Parathyroid adenoma (tissue), 2 donors: ENCODE measurements around the gene SESTD1.

Source experiments
- H2AFZ ChIP-seq: fragments of 300-600 bp; sonication (generic); one replicate; pipeline ENCODE4 v1.7.0; 2017; ENCODE audit warnings: antibody characterized with exemption, mild to moderate bottlenecking
- H3K27ac ChIP-seq: fragments of 300-600 bp; sonication (generic); one replicate; pipeline ENCODE4 v1.7.0; 2017
- H3K27me3 ChIP-seq: fragments of 300-600 bp; sonication (generic); one replicate; pipeline ENCODE4 v1.7.0; 2017; ENCODE audit warnings: low read length; ENCODE audit not compliant: control insufficient read depth, insufficient read depth
- H3K36me3 ChIP-seq: fragments of 300-600 bp; sonication (generic); one replicate; pipeline ENCODE4 v1.7.0; 2017; ENCODE audit warnings: low read length; ENCODE audit not compliant: control insufficient read depth, insufficient read depth
- H3K4me1 ChIP-seq: fragments of 300-600 bp; sonication (generic); one replicate; pipeline ENCODE4 v1.7.0; 2017; ENCODE audit warnings: control low read depth
- H3K4me2 ChIP-seq: fragments of 300-600 bp; sonication (generic); one replicate; pipeline ENCODE4 v1.7.0; 2017; ENCODE audit warnings: low read length
- H3K4me3 ChIP-seq: fragments of 300-600 bp; sonication (generic); one replicate; pipeline ENCODE4 v1.7.0; 2017; ENCODE audit warnings: low read depth, low read length
- H3K79me2 ChIP-seq: fragments of 300-600 bp; sonication (generic); one replicate; pipeline ENCODE4 v1.7.0; 2017; ENCODE audit warnings: control low read depth
- H3K9ac ChIP-seq: fragments of 300-600 bp; sonication (generic); one replicate; pipeline ENCODE4 v1.7.0; 2017; ENCODE audit warnings: mild to moderate bottlenecking
- H3K9me3 ChIP-seq: fragments of 300-600 bp; sonication (generic); one replicate; pipeline ENCODE4 v1.7.0; 2017; ENCODE audit warnings: low read length; ENCODE audit not compliant: control insufficient read depth
- TF ChIP-seq, protein P1 (sequence below): fragments of 300-600 bp; sonication (generic); IDR thresholded peaks from one replicate; pipeline ENCODE4 v1.7.0; 2017; ENCODE audit warnings: antibody characterized with exemption, mild to moderate bottlenecking
- donor health status: primary hyperparathyroidism.

Gene SESTD1

DNA sequence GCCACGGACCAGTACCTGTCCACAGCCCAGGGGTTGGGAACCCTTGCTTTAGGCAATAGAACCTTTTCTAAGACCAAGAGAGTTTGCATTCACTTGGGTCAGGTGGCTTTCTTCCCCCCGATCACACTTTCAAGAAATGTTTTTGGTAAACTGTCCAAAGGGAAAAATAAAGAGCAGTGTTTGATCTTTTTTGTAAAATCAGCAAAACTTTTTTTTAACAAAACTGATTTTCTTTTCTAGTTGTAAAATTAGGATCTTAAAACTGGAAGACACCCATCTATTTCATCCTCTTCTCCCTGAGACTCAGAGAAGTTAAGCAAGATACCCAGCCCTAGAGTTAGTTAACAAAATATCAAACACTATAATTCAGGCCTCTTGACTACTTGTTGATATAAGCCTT is 6.1 kb upstream of the SESTD1 start:
- no peak overlapping the region for H3K4me3 ChIP-seq
- H3K27me3 ChIP-seq = no peaks in the 10 kb centered on the region
- H2AFZ ChIP-seq = no peak overlapping the region
- no peak overlapping the region for H3K27ac ChIP-seq
- TF ChIP-seq, protein P1, sequence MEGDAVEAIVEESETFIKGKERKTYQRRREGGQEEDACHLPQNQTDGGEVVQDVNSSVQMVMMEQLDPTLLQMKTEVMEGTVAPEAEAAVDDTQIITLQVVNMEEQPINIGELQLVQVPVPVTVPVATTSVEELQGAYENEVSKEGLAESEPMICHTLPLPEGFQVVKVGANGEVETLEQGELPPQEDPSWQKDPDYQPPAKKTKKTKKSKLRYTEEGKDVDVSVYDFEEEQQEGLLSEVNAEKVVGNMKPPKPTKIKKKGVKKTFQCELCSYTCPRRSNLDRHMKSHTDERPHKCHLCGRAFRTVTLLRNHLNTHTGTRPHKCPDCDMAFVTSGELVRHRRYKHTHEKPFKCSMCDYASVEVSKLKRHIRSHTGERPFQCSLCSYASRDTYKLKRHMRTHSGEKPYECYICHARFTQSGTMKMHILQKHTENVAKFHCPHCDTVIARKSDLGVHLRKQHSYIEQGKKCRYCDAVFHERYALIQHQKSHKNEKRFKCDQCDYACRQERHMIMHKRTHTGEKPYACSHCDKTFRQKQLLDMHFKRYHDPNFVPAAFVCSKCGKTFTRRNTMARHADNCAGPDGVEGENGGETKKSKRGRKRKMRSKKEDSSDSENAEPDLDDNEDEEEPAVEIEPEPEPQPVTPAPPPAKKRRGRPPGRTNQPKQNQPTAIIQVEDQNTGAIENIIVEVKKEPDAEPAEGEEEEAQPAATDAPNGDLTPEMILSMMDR = no peak
- no peaks in the 10 kb centered on the region for H3K79me2 ChIP-seq
- H3K9me3 ChIP-seq = no peaks in the 10 kb centered on the region
- no peaks in the 10 kb centered on the region for H3K36me3 ChIP-seq
- H3K9ac ChIP-seq = no peak overlapping the region
- H3K4me1 ChIP-seq = peaks cover 3% of the 10 kb centered on the region
- no peak overlapping the region for H3K4me2 ChIP-seq

DNA sequence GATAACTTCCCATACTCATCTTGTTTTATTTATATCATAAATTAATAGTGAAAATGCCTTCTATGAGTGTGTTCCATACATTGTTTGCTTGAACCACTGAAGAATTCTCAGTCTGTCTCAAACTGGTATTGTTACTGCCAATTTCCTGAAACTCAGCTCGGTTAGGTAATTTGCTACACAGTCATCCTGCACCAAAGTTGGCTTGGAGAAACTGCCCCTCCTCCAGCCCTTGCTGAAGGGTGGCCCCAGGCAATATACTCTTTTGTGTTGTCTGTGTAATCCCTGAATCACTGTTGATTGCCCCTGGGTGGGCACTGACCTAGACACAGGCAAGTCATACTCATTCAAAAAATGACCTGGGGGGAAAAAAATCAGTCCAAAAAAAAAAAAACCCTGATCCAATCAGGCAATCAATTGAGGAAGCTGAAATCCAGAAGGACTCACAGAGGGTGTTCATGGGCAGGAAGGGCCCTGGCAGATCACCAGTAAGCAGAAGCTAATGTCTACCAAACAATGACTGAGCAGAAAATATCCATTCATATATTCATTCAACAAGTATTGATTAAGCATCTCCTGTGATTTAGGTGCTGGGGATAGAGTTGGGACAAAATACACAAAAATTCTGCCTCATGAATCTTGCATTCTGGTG is 3.8 kb upstream of the SESTD1 start:
- no peak overlapping the region for H3K27ac ChIP-seq
- H3K4me3 ChIP-seq = no peak overlapping the region
- H3K27me3 ChIP-seq = no peaks in the 10 kb centered on the region

DNA sequence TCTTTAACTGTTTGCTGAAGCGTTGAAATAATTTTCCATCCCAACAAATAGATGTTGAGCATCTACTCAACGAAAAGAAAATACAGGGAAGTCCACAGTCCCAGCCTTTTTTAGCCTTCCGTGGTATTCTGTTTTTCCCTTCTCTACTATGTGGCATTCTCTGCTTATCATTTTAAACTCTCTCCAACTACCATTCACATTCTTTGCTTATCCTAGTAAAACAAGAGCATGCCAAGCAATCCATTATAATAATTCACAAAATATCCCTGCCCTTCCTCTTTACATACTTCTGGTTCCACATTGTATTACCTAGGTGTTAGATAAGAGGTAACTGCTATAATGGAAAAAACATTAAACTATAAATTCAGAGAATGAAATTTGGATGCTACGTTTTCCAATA is 1.6 kb upstream of the SESTD1 start:
- Histone ChIP-seq H3K4me2 (no peak overlapping the region), H3K27ac (no peak overlapping the region), H3K79me2 (peaks cover 16% of the 10 kb centered on the region), H3K9me3 (no peaks in the 10 kb centered on the region), H3K4me1 (peaks cover 4% of the 10 kb centered on the region), H2AFZ (no peak overlapping the region), H3K36me3 (no peaks in the 10 kb centered on the region), H3K9ac (no peak overlapping the region), H3K4me3 (no peak overlapping the region), H3K27me3 (no peaks in the 10 kb centered on the region)
- TF ChIP-seq, protein P1 = no peak

More for the DNA sequence above, 3.8 kb upstream of the SESTD1 start:
- H3K79me2 ChIP-seq = peaks cover 2% of the 10 kb centered on the region
- H3K4me1 ChIP-seq = peaks cover 3% of the 10 kb centered on the region
- TF ChIP-seq, protein P1 = no peak
- H2AFZ ChIP-seq = no peak overlapping the region
- H3K9ac ChIP-seq = no peak overlapping the region
- H3K36me3 ChIP-seq = no peaks in the 10 kb centered on the region
- no peak overlapping the region for H3K4me2 ChIP-seq
- H3K9me3 ChIP-seq = no peaks in the 10 kb centered on the region

DNA sequence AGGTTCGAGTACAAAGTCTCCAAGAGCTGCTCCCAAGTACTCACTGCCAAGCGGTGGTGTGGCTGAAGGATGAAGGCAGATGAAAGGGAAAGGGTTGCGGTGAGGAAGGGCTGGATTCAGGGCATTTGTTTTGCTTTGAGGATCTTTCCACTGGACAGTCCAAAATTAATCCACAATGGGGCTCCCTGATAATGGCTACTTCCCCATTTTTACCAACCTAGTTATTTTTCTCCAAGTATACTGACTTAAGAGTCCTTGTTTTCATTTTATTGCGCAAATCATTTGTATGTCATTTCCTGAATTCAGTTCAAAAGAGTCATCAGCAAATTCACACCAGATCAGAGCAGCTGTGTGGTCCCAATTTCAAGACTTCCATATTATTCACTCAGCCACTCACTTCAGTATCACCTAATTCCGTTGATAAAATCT is 464 bp upstream of the SESTD1 start:
- H2AFZ ChIP-seq = peak overlapping the region; percentile 98
- H3K4me2 ChIP-seq = peak overlapping the region; percentile 24
- H3K9ac ChIP-seq = no peak overlapping the region
- peaks cover 4% of the 10 kb centered on the region for H3K4me1 ChIP-seq
- H3K79me2 ChIP-seq = peaks cover 28% of the 10 kb centered on the region
- peak overlapping the region; percentile 30 for H3K4me3 ChIP-seq
- peak overlapping the region; percentile 61 for H3K27ac ChIP-seq
- TF ChIP-seq, protein P1 = no peak
- no peaks in the 10 kb centered on the region for H3K27me3 ChIP-seq
- no peaks in the 10 kb centered on the region for H3K9me3 ChIP-seq
- no peaks in the 10 kb centered on the region for H3K36me3 ChIP-seq
